ENCODE measurements around the gene PFKFB2.

The PFKFB2 gene

DNA sequence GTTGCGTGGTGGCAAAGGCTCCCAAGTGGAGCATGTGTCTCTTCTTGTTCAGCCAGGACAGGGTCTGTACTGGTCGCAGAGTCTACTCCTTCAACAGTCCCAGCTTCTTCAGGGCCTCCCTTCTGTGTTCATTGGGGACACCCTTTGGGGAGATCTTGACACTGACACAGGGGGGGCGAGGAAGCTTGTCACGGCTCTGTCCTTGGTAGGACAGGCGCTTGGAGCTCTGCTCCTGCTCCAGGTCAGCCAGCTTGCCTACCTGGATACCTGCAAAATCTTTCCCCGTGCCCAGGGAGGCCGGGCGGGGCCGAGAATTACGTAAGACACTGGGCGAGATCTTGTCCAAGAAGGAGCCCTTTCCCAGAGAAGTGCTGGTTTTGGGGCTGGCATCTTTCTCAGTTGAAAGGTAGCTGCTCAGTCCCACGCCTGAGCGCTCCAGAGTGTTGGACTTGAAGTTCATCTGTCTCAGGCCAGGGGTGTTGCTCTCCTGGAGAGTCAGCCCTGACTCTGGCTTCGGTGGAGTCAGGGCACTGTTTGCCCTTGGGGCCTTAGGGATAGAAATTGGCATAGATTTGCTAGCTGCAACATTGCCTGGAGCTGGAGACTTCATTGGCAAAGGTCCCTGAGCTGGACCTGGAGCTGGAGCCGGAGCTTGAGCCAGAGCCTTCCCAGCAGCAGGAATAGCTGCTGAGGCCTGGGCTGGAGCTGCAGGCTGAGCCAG lies 31.0 kb upstream of the PFKFB2 start:
- DNase-seq (ENCODE audit: low read depth) = no peak

DNA sequence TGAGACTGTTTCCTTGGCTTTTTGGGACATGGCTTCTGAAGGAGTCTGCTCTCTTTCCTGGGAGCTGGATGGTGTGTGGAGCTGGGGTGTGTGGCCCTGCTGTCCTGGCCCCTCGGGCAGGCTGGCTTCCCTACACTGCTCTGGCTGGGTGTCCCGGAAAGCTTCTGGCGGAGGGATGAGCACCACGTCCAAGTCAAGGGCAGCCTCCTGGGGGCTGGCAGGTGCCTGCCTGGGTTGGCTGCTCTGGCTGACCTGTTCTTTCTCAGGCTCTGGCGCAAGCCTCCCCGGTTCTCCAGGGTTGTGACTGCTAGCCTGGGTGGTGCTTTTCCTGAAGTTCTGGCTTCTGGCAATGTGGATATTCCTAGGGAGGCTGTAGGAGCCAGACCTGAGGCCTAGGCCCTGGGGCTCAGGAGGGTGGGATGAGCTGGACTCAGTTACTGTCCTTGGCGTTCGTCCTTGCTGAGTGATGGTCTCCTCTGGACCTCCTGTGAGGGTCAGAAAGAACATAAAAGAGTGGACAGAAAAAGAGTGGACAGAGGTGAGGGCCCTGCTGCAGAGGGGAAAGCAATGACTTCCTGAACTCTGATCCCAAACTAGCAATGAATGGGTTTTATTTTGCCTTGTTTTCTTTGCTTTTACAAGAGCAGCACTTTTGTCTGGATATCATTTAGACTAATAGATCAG lies 29.9 kb upstream of the PFKFB2 start:
- DNase-seq (ENCODE audit: low read depth) = no peak

GRCh38 chr1:207024202-207025145 lies 28.6 kb upstream of the PFKFB2 start:
- DNase-seq (ENCODE audit: low read depth) = no peak

DNA sequence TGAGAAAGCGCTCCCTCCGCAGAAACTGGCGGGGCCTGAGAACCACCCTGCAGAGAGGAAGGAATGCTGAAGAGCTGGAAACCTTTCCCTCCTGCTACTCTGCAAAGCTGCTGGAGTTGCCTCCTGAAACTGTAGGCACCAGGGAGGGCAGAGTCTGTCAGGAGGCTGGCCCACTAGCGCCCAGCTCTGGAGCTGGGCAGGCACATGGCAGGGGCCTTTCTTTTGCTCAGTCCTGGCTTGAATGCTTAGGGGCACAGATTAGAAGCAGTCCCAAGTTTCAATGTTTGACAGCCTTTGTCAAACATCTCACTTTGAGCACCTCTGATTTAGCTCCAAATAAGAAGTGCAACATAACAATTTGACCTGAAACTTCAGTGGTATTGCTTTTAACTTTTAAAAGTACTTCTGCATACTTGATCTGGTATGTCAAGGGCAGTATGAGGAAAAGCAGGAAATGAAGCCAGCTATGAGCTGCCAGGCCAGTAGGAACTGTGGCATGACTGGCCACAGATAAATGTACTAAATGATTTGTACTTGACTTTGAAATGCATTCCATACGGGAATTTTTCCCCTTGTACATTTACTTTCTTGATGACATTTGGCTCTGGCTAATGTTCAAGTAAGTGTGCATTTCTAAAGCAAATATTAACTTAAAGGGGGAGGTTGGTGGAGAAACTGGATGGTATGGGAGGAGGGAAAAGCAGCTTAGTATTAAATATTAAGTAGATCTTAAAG lies 27.8 kb upstream of the PFKFB2 start:
- no peak for DNase-seq (ENCODE audit: low read depth)

- DNase-seq (ENCODE audit: low read depth) = no peak
Observed at GRCh38 chr1:207026104-207026534, 27.0 kb upstream of the PFKFB2 start.

- no peak for DNase-seq (ENCODE audit: low read depth)
Observed at GRCh38 chr1:207027206-207027777, 25.8 kb upstream of the PFKFB2 start.

GRCh38 chr1:207027921-207028320 lies 25.2 kb upstream of the PFKFB2 start:
- no peak for DNase-seq (ENCODE audit: low read depth)

GRCh38 chr1:207028884-207029650 lies 24.0 kb upstream of the PFKFB2 start:
- DNase-seq (ENCODE audit: low read depth) = no peak

GRCh38 chr1:207029701-207030521 lies 23.2 kb upstream of the PFKFB2 start:
- DNase-seq (ENCODE audit: low read depth) = no peak

DNA sequence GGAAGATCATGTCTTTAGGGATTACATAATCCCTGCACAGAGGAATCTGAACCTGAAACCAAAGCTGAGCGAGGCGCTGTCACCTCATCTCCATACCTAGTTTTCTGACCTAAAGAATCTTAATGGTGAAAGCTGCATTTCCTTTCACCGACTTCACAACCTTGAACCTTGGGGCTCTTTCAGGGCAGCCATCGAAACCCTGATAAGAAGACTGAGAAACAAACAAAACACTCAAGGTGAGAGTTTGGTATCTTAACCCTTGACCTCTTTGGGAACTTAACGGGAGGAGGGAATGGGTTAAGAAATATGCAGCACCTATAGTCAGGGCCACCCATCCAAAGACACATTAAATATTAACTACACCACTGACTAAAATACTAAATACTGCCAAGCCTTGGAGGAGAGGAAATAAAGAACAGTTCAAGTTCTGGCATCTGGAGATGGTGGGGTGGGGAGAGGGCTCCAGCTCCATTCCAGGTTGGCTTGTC lies 22.5 kb upstream of the PFKFB2 start:
- no peak for DNase-seq (ENCODE audit: low read depth)

GRCh38 chr1:207031016-207031415 lies 22.1 kb upstream of the PFKFB2 start:
- no peak for DNase-seq (ENCODE audit: low read depth)

DNA sequence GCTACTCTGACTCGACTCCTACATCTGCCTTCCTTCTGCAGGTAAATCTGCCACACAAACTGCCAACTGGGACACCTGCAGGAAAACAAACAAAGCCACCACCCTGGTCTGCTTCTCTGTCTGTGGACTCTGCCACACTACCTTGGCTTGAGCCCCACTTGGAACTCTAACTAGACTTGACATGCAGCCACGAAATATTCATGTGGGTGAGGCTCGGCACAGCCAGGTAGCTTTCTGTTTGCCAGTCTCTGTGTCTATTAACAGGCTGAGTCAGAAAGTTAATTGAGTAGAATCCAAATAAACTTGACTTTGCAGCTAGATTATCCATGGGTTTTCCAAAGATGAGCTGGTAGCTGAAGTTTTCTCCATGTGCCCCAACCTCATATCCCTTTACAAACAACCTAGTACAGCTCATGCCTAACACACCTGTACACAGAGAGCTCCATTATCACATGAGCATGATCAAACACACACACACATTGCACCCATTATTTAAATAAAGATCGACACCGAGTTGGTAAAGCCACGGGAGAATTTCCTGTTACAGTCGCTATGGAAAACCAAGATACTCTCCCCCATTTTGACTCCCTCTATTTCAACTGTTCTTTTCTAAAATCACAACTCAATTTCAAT lies 21.3 kb upstream of the PFKFB2 start:
- DNase-seq (ENCODE audit: low read depth) = no peak

DNA sequence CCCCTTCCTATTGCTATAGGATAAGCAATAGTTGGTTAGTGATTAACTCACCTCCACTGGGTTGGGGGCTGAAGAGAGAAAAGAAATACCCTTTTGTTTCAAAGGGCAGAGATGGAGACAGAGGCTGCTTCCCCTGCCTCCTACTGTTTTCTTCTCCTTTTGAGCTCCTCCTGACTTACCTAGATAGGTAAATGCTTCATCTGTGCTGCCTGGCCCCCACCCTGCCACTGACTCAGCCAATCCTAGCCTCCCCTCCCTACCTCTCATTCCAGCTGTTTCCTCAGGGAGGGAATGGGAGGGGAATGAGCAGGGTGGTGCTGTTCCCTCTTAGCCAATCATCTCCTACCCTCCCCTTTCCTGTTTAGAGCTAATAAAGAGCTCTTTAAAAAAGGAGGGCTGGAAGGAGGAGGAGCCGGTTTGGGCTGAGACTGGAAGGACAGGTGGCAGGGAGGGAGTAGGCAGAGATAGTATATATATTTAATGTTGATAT lies 20.5 kb upstream of the PFKFB2 start, which contains the start of gene C1orf116:
Gene C1orf116, minus strand, starts transcription at position 229 of the 490 bp plus-strand sequence. CDS start 5,158 bp downstream, outside the sequence.
- no peak for DNase-seq (ENCODE audit: low read depth)

- no peak for DNase-seq (ENCODE audit: low read depth)
Observed at GRCh38 chr1:207033302-207033701, 19.8 kb upstream of the PFKFB2 start.

DNA sequence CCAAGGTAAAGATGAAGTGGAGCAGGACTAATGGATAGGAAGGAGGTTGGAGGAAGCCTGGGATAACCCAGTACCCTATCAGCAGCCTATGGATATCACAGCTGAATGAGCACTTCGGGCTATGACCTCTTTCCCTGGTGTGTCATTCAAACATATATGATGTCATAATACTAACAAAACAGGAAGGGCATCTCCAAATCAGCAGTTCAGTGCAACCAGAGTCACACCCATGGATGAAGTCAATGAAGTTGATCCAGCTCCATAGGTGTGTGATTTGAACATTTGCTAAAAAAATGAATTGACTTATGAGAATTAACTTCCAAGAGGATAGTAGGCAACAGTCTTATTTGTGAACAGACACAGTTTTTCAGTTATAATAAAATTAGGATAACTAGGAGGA lies 18.9 kb upstream of the PFKFB2 start:
- no peak for DNase-seq (ENCODE audit: low read depth)

DNA sequence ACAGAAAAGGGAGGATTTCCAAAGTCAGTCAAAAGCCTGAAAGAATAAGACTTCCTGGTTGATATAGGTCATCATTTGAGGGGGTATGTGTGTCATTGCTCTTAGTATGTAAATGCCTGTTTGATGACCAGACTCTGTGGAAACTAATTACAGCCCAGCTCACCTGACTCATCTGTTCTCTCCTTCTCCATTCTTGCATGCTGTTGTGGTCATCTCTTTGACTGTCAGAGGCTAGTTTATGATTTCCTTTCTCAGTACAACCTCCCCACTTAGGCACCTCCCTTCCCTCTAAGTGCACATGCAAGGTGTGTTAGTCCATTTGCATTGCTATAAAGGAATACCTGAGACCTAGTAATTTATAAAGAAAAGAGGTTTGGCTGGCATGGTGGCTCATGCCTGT lies 18.1 kb upstream of the PFKFB2 start:
- DNase-seq (ENCODE audit: low read depth) = no peak

- no peak for DNase-seq (ENCODE audit: low read depth)
Observed at GRCh38 chr1:207035877-207036551, 17.1 kb upstream of the PFKFB2 start.

GRCh38 chr1:207036865-207037264 lies 16.2 kb upstream of the PFKFB2 start:
- DNase-seq (ENCODE audit: low read depth) = no peak
